Forelimb muscle (tissue), 1 donor: Measurements from ENCODE around the gene TAP1. TPM values are rescaled to one million over a fixed set of nuclear protein-coding genes. Genes with fewer than 3 reads are reported as not detected.

Source experiments
- DNase-seq: peaks from one replicate; pipeline ENCODE4 v3.0.0-alpha.2; 2013; ENCODE audit warnings: low read depth
- polyA plus RNA-seq: library from polyadenylated mRNA; unstranded; fragments of 120-200 nt; gene quantifications from one replicate; pipeline ENCODE4 v1.2.1, GENCODE V29; 2013; ENCODE audit not compliant: insufficient read length

The TAP1 gene
- polyA plus RNA-seq, 1 donor, result 9.6 TPM

DNA sequence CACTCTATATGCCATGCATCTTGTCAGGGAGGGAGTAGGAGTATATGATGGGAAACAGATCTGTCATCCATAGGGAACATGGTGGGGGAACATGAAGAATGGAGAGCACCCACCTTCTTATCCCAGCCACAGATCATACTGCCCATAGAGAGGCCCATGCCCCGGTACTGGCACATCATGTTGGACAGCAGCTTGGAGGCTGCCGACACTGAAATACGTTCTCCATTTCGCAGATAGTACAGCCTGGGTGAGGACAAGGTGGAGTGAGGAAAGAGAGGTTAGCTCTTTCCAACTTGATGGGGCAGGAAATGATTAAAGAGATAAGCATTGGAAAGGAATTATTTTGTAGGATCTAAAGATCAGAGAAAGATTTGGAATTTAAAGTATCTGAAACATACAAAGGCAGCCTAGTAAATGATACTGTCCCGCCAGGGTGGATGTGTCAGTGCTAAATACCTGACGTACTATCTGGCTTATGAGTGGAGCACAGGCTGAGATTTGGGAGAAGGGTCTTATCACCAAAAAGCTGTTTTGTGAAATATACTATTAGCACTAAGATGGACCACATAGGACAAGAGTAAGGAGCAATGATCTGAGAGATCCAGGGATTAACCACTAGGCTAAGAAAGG is 11.4 kb downstream of the TAP1 start:
- DNase-seq, result no peak

GRCh38 chr6:32840604-32841246 is 12.8 kb downstream of the TAP1 start:
- no peak for DNase-seq

DNA sequence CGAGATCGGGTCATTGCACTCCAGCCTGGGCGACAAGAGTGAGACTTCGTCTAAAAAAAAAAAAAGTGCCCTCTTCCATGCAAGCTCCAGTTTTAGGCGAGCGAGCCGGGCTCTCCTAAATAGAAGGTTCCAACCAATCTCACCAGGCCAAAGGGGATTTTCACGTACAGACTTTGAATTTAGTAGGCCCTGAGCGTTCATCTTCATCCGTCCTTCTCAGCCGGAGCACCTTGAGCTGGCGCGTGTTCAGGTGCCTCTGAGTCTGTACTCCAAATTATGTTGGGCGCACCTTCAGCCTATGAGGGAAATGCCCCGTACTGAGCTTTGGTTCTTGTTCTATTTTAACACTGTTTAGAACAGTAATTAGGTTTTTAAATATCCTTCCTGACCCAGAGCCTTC is 14.1 kb downstream of the TAP1 start:
- DNase-seq, result no peak

GRCh38 chr6:32838114-32838958 is 15.2 kb downstream of the TAP1 start, which contains the start of gene TAP2:
Gene TAP2 (minus strand): TSS chr6:32838739. CDS start chr6:32838233, 506 bp downstream.
- peak; percentile 83 for DNase-seq

- no peak for DNase-seq
Observed at GRCh38 chr6:32837651-32838113, 15.8 kb downstream of the TAP1 start.

DNA sequence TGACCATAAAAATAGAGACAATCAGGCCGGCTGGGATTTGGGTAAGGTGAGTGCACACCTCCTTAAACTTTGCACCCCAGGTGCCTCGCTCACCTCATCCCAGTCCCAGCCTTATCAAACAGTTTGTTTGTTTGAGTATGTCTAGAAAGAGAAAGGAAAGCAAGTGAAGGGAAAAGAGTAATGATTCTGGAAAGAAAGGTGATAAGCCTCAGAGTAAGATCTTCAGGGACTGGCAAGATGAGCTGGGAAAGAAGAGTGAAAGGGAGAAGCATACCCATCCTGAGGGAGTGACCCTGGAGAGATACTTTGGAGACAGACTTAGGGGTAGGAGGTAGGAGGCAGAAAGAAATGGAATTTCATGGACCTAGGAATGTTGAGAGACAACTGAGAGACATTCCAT is 16.6 kb downstream of the TAP1 start:
- no peak for DNase-seq

DNA sequence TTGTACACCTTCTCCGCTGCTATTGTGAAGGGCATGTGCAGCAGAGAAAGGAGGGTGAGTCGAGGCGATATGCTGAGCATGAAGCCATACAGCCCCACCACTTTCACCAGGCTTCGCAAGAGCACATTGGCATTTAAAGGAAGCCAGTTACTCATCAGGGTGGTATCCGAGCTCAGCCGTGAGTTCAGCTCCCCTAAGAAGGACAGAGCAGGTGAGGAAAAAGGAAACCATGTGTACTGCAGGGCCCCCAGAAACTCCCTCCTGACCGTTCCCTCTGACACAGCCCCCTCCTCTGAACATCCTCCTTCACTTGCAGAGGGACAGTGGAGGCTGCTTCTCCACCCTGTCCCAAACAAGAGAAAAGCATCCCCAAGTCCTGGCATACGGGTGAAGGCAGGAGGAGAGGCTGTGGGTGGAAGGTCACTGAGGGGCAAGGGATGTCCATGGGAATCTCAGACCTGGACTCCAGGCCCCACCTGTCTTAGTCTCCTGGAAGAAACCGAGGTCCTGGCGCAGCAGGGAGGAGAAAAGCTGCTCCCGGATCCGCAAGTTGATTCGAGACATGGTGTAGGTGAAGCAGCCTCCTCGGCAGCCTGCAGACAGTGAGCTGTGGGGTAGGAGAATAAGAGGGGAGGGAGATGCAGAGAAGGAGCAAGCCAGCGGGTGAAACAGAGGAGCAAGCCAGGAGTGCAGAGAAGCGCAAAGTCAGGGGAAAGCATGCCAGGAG is 18.2 kb downstream of the TAP1 start:
- no peak for DNase-seq

GRCh38 chr6:32833664-32834063 is 19.8 kb downstream of the TAP1 start:
- no peak for DNase-seq

DNA sequence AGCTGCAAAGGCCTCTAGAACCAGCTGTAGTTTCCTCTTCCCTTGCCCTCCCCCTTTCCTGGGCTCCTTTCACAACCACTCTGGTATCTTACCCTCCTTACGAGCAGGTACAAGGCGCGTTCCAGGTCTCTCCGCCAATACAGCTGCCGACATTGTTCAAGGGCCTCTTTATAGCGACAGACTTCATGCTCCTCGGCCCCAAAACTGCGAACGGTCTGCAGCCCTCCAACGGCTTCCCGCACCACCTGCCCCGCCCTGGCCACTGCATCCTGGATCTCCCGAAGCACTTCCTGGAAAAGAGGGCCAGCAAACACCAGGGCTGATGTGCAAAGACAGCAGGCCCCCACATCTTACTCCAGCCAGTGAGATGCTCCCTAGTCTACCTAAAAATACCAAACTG is 21.0 kb downstream of the TAP1 start:
- DNase-seq, result no peak

GRCh38 chr6:32830936-32831335 is 22.6 kb downstream of the TAP1 start:
- no peak for DNase-seq

GRCh38 chr6:32830017-32830416 is 23.5 kb downstream of the TAP1 start:
- no peak for DNase-seq

- DNase-seq, result no peak
Observed at GRCh38 chr6:32829495-32829894, 24.0 kb downstream of the TAP1 start.

- DNase-seq, result no peak
Observed at GRCh38 chr6:32827025-32827424, 26.5 kb downstream of the TAP1 start.

DNA sequence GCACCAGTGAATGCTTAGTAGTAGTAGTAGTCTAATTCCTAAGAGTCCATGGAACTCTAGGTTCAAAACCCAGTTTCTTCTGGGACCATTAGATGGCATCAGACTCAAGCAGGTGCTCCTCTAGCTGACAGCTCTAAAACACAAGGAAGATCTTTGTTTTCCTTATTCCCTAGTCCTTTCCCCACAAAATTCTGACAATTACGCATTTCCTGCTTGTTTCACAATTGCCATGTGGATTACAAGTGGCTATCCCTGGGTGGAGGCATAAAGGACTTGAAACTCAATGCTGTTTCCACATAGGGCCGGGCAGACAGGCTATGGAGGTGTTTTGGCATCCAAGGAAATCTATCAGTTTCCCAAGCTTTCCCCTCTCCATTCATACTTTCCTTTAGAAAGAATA is 27.5 kb downstream of the TAP1 start:
- no peak for DNase-seq

GRCh38 chr6:32819729-32820128 is 33.8 kb downstream of the TAP1 start:
- DNase-seq, result no peak

GRCh38 chr6:32818867-32819266 is 34.6 kb downstream of the TAP1 start:
- no peak for DNase-seq

- no peak for DNase-seq
Observed at GRCh38 chr6:32816746-32817204, 36.7 kb downstream of the TAP1 start, which contains the start of gene HLA-DOB. Gene HLA-DOB (minus strand): TSS chr6:32817002. CDS start chr6:32816951, 51 bp downstream.

- DNase-seq, result no peak
Observed at GRCh38 chr6:32815996-32816395, 37.5 kb downstream of the TAP1 start.

- no peak for DNase-seq
Observed at GRCh38 chr6:32815115-32815514, 38.4 kb downstream of the TAP1 start.

GRCh38 chr6:32814145-32814544 is 39.4 kb downstream of the TAP1 start:
- DNase-seq, result no peak

- no peak for DNase-seq
Observed at GRCh38 chr6:32809171-32809570, 44.3 kb downstream of the TAP1 start.
